HEK293 (cell line): ENCODE measurements around the gene MCRIP1.

Source experiments
- EGR2 ChIP-seq: fragments of 450-650 bp; formaldehyde crosslinking; IDR thresholded peaks from 2 replicates; pipeline ENCODE4 v1.5.1; 2016; ENCODE audit warnings: low read depth, missing biosample characterization, missing genetic modification characterization
- HOXD13 ChIP-seq: sonication (generic); formaldehyde crosslinking; IDR thresholded peaks from 2 replicates; pipeline ENCODE4 v1.8.0; 2022; ENCODE audit warnings: missing genetic modification reagents, borderline replicate concordance
- KLF1 ChIP-seq: fragments of 450-650 bp; formaldehyde crosslinking; IDR thresholded peaks from 2 replicates; pipeline ENCODE4 v1.5.1; 2016; ENCODE audit warnings: missing biosample characterization, missing genetic modification characterization
- KLF10 ChIP-seq: fragments of 450-650 bp; IDR thresholded peaks from 2 replicates; pipeline ENCODE4 v1.5.1; 2018; ENCODE audit warnings: missing biosample characterization, mild to moderate bottlenecking, missing genetic modification characterization
- REPIN1 ChIP-seq: fragments of 450-650 bp; formaldehyde crosslinking; IDR thresholded peaks from 2 replicates; pipeline ENCODE4 v1.5.1; 2017; ENCODE audit warnings: missing biosample characterization, missing genetic modification characterization, low read depth
- SALL2 ChIP-seq: fragments of 450-650 bp; formaldehyde crosslinking; IDR thresholded peaks from 2 replicates; pipeline ENCODE4 v1.5.0; 2017; ENCODE audit warnings: missing biosample characterization, mild to moderate bottlenecking, missing genetic modification characterization, borderline replicate concordance
- SP3 ChIP-seq: fragments of 450-650 bp; formaldehyde crosslinking; IDR thresholded peaks from 2 replicates; pipeline ENCODE4 v1.5.1; 2016; ENCODE audit warnings: missing biosample characterization, missing genetic modification characterization
- TCF7L2 ChIP-seq: IDR thresholded peaks from 2 replicates; pipeline ENCODE4 v1.6.1; 2011; ENCODE audit warnings: low read depth, mild to moderate bottlenecking, inconsistent platforms, low read length, moderate library complexity, borderline replicate concordance
- YY2 ChIP-seq: fragments of 450-650 bp; formaldehyde crosslinking; IDR thresholded peaks from 2 replicates; pipeline ENCODE4 v1.5.1; 2016; ENCODE audit warnings: missing biosample characterization, missing genetic modification characterization
- ZBTB48 ChIP-seq: fragments of 450-650 bp; formaldehyde crosslinking; IDR thresholded peaks from 2 replicates; pipeline ENCODE4 v1.5.1; 2016; ENCODE audit warnings: missing biosample characterization, missing genetic modification characterization
- ZBTB8A ChIP-seq: fragments of 450-650 bp; formaldehyde crosslinking; IDR thresholded peaks from 2 replicates; pipeline ENCODE4 v1.5.1; 2016; ENCODE audit warnings: missing biosample characterization, missing genetic modification characterization
- ZFP37 ChIP-seq: fragments of 450-650 bp; formaldehyde crosslinking; IDR thresholded peaks from 2 replicates; pipeline ENCODE4 v1.5.1; 2016; ENCODE audit warnings: missing biosample characterization, missing genetic modification characterization
- ZFP69B ChIP-seq: fragments of 450-650 bp; formaldehyde crosslinking; IDR thresholded peaks from 2 replicates; pipeline ENCODE4 v1.5.1; 2016; ENCODE audit warnings: missing biosample characterization, missing genetic modification characterization
- ZNF121 ChIP-seq: fragments of 450-650 bp; formaldehyde crosslinking; IDR thresholded peaks from 2 replicates; pipeline ENCODE4 v1.5.1; 2016; ENCODE audit warnings: missing biosample characterization, missing genetic modification characterization
- ZNF138 ChIP-seq: fragments of 450-650 bp; formaldehyde crosslinking; IDR thresholded peaks from 2 replicates; pipeline ENCODE4 v1.5.1; 2016; ENCODE audit warnings: missing biosample characterization, missing genetic modification characterization, borderline replicate concordance
- ZNF155 ChIP-seq: fragments of 450-650 bp; formaldehyde crosslinking; IDR thresholded peaks from 2 replicates; pipeline ENCODE4 v1.5.1; 2016; ENCODE audit warnings: missing biosample characterization, missing genetic modification characterization
- ZNF2 ChIP-seq: fragments of 450-650 bp; formaldehyde crosslinking; IDR thresholded peaks from 2 replicates; pipeline ENCODE4 v1.5.1; 2016; ENCODE audit warnings: missing biosample characterization, missing genetic modification characterization
- ZNF202 ChIP-seq: fragments of 450-650 bp; formaldehyde crosslinking; IDR thresholded peaks from 2 replicates; pipeline ENCODE4 v1.5.1; 2016; ENCODE audit warnings: missing biosample characterization, missing genetic modification characterization, borderline replicate concordance
- ZNF223 ChIP-seq: fragments of 450-650 bp; formaldehyde crosslinking; IDR thresholded peaks from 2 replicates; pipeline ENCODE4 v1.5.1; 2016; ENCODE audit warnings: missing biosample characterization, missing genetic modification characterization
- ZNF311 ChIP-seq: fragments of 450-650 bp; formaldehyde crosslinking; IDR thresholded peaks from 2 replicates; pipeline ENCODE4 v1.5.1; 2017; ENCODE audit warnings: missing biosample characterization, missing genetic modification characterization, borderline replicate concordance
- ZNF324 ChIP-seq: fragments of 450-650 bp; formaldehyde crosslinking; IDR thresholded peaks from 2 replicates; pipeline ENCODE4 v1.5.1; 2016; ENCODE audit warnings: missing biosample characterization, missing genetic modification characterization
- ZNF394 ChIP-seq: fragments of 450-650 bp; formaldehyde crosslinking; IDR thresholded peaks from 2 replicates; pipeline ENCODE4 v1.5.1; 2016; ENCODE audit warnings: missing biosample characterization, missing genetic modification characterization, mild to moderate bottlenecking, moderate library complexity, borderline replicate concordance
- ZNF426 ChIP-seq: fragments of 450-650 bp; formaldehyde crosslinking; IDR thresholded peaks from 2 replicates; pipeline ENCODE4 v1.5.1; 2017; ENCODE audit warnings: missing biosample characterization, missing genetic modification characterization, mild to moderate bottlenecking, inconsistent platforms, moderate library complexity
- ZNF530 ChIP-seq: fragments of 450-650 bp; formaldehyde crosslinking; IDR thresholded peaks from 2 replicates; pipeline ENCODE4 v1.5.1; 2016; ENCODE audit warnings: low read depth, missing biosample characterization, missing genetic modification characterization
- ZNF600 ChIP-seq: fragments of 450-650 bp; formaldehyde crosslinking; IDR thresholded peaks from 2 replicates; pipeline ENCODE4 v1.5.1; 2016; ENCODE audit warnings: missing biosample characterization, missing genetic modification characterization
- ZNF623 ChIP-seq: fragments of 450-650 bp; formaldehyde crosslinking; IDR thresholded peaks from 2 replicates; pipeline ENCODE4 v1.5.1; 2016; ENCODE audit warnings: missing biosample characterization, missing genetic modification characterization
- ZNF670 ChIP-seq: fragments of 450-650 bp; formaldehyde crosslinking; IDR thresholded peaks from 2 replicates; pipeline ENCODE4 v1.5.1; 2016; ENCODE audit warnings: missing biosample characterization, missing genetic modification characterization, low read depth
- ZNF701 ChIP-seq: fragments of 450-650 bp; formaldehyde crosslinking; IDR thresholded peaks from 2 replicates; pipeline ENCODE4 v1.5.1; 2016; ENCODE audit warnings: missing biosample characterization, missing genetic modification characterization
- ZNF791 ChIP-seq: fragments of 450-650 bp; formaldehyde crosslinking; IDR thresholded peaks from 2 replicates; pipeline ENCODE4 v1.5.1; 2016; ENCODE audit warnings: missing biosample characterization, missing genetic modification characterization
- ZNF837 ChIP-seq: fragments of 450-650 bp; formaldehyde crosslinking; IDR thresholded peaks from 2 replicates; pipeline ENCODE4 v1.5.1; 2016; ENCODE audit warnings: missing biosample characterization, missing genetic modification characterization
- ZSCAN30 ChIP-seq: fragments of 450-650 bp; IDR thresholded peaks from 2 replicates; pipeline ENCODE4 v1.5.1; 2018; ENCODE audit warnings: missing biosample characterization, mild to moderate bottlenecking, missing genetic modification characterization, moderate library complexity
- TF ChIP-seq, protein P1 (sequence below): fragments of 450-650 bp; formaldehyde crosslinking; IDR thresholded peaks from 2 replicates; pipeline ENCODE4 v1.5.1; 2016; ENCODE audit warnings: missing biosample characterization, missing genetic modification characterization
- TF ChIP-seq, protein P2 (sequence below): fragments of 450-650 bp; formaldehyde crosslinking; IDR thresholded peaks from 2 replicates; pipeline ENCODE4 v1.5.1; 2017; ENCODE audit warnings: missing biosample characterization, missing genetic modification characterization
- TF ChIP-seq, protein P3 (sequence below): fragments of 450-650 bp; formaldehyde crosslinking; IDR thresholded peaks from 2 replicates; pipeline ENCODE4 v1.5.1; 2017; ENCODE audit warnings: missing biosample characterization, missing genetic modification characterization
- TF ChIP-seq, protein P4 (sequence below): fragments of 450-650 bp; formaldehyde crosslinking; IDR thresholded peaks from 2 replicates; pipeline ENCODE4 v1.5.1; 2016; ENCODE audit warnings: missing biosample characterization, missing genetic modification characterization

The MCRIP1 gene

GRCh38 chr17:81869221-81870130, 36.4 kb upstream of the MCRIP1 start (continued):
- TF ChIP-seq, protein P1, sequence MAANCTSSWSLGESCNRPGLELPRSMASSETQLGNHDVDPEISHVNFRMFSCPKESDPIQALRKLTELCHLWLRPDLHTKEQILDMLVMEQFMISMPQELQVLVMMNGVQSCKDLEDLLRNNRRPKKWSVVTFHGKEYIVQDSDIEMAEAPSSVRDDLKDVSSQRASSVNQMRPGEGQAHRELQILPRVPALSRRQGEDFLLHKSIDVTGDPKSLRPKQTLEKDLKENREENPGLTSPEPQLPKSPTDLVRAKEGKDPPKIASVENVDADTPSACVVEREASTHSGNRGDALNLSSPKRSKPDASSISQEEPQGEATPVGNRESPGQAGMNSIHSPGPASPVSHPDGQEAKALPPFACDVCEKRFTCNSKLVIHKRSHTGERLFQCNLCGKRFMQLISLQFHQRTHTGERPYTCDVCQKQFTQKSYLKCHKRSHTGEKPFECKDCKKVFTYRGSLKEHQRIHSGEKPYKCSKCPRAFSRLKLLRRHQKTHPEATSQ = peak; percentile 49; the same call in 1 of the 2 replicates
- no peak for TF ChIP-seq SP3
- TF ChIP-seq ZNF121 (tag by site-specific recombination) = peak; percentile 34; the same call in 1 of the 2 replicates
- TF ChIP-seq ZNF2 = peak; percentile 74
- TF ChIP-seq ZNF837 = 0 out of 2 replicates have a peak, but pooled peaks have one; percentile 8
- TF ChIP-seq ZNF311 (tag by site-specific recombination) = no peak
- TF ChIP-seq ZNF600 = peak; percentile 79; the same call in 1 of the 2 replicates
- TF ChIP-seq EGR2 = peak; percentile 75
- TF ChIP-seq ZNF701 (tag by site-specific recombination) = no peak
- TF ChIP-seq ZNF155 = no peak
- TF ChIP-seq ZNF426 (tag by site-specific recombination) = no peak
- TF ChIP-seq ZNF138 (tag by site-specific recombination) = no peak
- peak; percentile 86 for TF ChIP-seq ZSCAN30 (tag by site-specific recombination)
- no peak for TF ChIP-seq ZNF530 (tag by site-specific recombination)
- TF ChIP-seq, protein P2, sequence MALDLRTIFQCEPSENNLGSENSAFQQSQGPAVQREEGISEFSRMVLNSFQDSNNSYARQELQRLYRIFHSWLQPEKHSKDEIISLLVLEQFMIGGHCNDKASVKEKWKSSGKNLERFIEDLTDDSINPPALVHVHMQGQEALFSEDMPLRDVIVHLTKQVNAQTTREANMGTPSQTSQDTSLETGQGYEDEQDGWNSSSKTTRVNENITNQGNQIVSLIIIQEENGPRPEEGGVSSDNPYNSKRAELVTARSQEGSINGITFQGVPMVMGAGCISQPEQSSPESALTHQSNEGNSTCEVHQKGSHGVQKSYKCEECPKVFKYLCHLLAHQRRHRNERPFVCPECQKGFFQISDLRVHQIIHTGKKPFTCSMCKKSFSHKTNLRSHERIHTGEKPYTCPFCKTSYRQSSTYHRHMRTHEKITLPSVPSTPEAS = no peak
- TF ChIP-seq KLF10 (tag by site-specific recombination) = peak; percentile 17; the same call in 1 of the 2 replicates
- TF ChIP-seq ZFP37 (tag by site-specific recombination) = no peak; the same call in 1 of the 2 replicates
- TF ChIP-seq ZNF223 (tag by site-specific recombination) = no peak
- TF ChIP-seq ZBTB8A (tag by site-specific recombination) = peak; percentile 64
- TF ChIP-seq TCF7L2 = no peak
- TF ChIP-seq, protein P3, sequence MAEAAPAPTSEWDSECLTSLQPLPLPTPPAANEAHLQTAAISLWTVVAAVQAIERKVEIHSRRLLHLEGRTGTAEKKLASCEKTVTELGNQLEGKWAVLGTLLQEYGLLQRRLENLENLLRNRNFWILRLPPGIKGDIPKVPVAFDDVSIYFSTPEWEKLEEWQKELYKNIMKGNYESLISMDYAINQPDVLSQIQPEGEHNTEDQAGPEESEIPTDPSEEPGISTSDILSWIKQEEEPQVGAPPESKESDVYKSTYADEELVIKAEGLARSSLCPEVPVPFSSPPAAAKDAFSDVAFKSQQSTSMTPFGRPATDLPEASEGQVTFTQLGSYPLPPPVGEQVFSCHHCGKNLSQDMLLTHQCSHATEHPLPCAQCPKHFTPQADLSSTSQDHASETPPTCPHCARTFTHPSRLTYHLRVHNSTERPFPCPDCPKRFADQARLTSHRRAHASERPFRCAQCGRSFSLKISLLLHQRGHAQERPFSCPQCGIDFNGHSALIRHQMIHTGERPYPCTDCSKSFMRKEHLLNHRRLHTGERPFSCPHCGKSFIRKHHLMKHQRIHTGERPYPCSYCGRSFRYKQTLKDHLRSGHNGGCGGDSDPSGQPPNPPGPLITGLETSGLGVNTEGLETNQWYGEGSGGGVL (tag by site-specific recombination) = peak; percentile 9; the same call in 1 of the 2 replicates
- no peak for TF ChIP-seq HOXD13 (CRISPR knock-in tag)
- TF ChIP-seq ZNF623 = 0 out of 2 replicates have a peak, but pooled peaks have one; percentile 7
- TF ChIP-seq REPIN1 (tag by site-specific recombination) = peak; percentile 75; the same call in 1 of the 2 replicates
- TF ChIP-seq ZFP69B = peak; percentile 11
- no peak for TF ChIP-seq ZNF202
- TF ChIP-seq YY2 (tag by site-specific recombination) = no peak
- TF ChIP-seq SALL2 (tag by site-specific recombination) = no peak
- TF ChIP-seq KLF1 (tag by site-specific recombination) = peak; percentile 19; the same call in 1 of the 2 replicates
- 0 out of 2 replicates have a peak, but pooled peaks have one; percentile 34 for TF ChIP-seq ZNF394
- no peak for TF ChIP-seq ZBTB48
- TF ChIP-seq, protein P4, sequence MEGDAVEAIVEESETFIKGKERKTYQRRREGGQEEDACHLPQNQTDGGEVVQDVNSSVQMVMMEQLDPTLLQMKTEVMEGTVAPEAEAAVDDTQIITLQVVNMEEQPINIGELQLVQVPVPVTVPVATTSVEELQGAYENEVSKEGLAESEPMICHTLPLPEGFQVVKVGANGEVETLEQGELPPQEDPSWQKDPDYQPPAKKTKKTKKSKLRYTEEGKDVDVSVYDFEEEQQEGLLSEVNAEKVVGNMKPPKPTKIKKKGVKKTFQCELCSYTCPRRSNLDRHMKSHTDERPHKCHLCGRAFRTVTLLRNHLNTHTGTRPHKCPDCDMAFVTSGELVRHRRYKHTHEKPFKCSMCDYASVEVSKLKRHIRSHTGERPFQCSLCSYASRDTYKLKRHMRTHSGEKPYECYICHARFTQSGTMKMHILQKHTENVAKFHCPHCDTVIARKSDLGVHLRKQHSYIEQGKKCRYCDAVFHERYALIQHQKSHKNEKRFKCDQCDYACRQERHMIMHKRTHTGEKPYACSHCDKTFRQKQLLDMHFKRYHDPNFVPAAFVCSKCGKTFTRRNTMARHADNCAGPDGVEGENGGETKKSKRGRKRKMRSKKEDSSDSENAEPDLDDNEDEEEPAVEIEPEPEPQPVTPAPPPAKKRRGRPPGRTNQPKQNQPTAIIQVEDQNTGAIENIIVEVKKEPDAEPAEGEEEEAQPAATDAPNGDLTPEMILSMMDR (tag by site-specific recombination) = peak; percentile 93
- no peak for TF ChIP-seq ZNF670 (tag by site-specific recombination)
- no peak for TF ChIP-seq ZNF791 (tag by site-specific recombination)
- 0 out of 2 replicates have a peak, but pooled peaks have one; percentile 29 for TF ChIP-seq ZNF324 (tag by site-specific recombination)
